SK-N-SH treated with all-trans-retinoic acid at 6 μM for 48 hours (cell line): ENCODE results near the gene MIAT.

Experiments
- ATAC-seq: fragments of 200-7000 bp; cut with Tn5 transposase; 3 replicates; pipeline ENCODE4 v1.9.1; 2020; ENCODE audit warnings: mild to moderate bottlenecking, moderate library complexity
- ARNTL ChIP-seq: fragments of 450-650 bp; formaldehyde crosslinking; IDR thresholded peaks from 2 replicates; pipeline ENCODE4 v1.5.0; 2020; ENCODE audit warnings: low read depth, mild to moderate bottlenecking, moderate library complexity, borderline replicate concordance
- BACH2 ChIP-seq: fragments of 250-450 bp; sonication (Bioruptor Pico); IDR thresholded peaks from 2 replicates; pipeline ENCODE4 v1.9.0; 2021; ENCODE audit warnings: mild to moderate bottlenecking, borderline replicate concordance
- CSDC2 ChIP-seq: fragments of 250-450 bp; sonication (Bioruptor Pico); IDR thresholded peaks from 2 replicates; pipeline ENCODE4 v1.5.0; 2020; ENCODE audit warnings: mild to moderate bottlenecking, moderate library complexity
- OSR1 ChIP-seq: fragments of 250-450 bp; sonication (Bioruptor Pico); IDR thresholded peaks from 2 replicates; pipeline ENCODE4 v1.8.0; 2022; ENCODE audit warnings: moderate library complexity, mild to moderate bottlenecking, inconsistent platforms
- RARB ChIP-seq: fragments of 250-450 bp; sonication (Bioruptor Pico); IDR thresholded peaks from 2 replicates; pipeline ENCODE4 v1.8.0; 2021; ENCODE audit warnings: mild to moderate bottlenecking, moderate library complexity
- TCF4 ChIP-seq: fragments of 250-450 bp; sonication (Bioruptor Pico); IDR thresholded peaks from 2 replicates; pipeline ENCODE4 v1.8.0; 2021; ENCODE audit warnings: mild to moderate bottlenecking, moderate library complexity, borderline replicate concordance
- TOX ChIP-seq: fragments of 250-450 bp; sonication (Bioruptor Pico); IDR thresholded peaks from 2 replicates; pipeline ENCODE4 v1.8.0; 2021; ENCODE audit warnings: mild to moderate bottlenecking, moderate library complexity, borderline replicate concordance
- ZC3H10 ChIP-seq: fragments of 250-450 bp; sonication (Bioruptor Pico); IDR thresholded peaks from 2 replicates; pipeline ENCODE4 v1.5.1; 2021; ENCODE audit warnings: mild to moderate bottlenecking, moderate library complexity
- ZFP3 ChIP-seq: fragments of 250-450 bp; sonication (Bioruptor Pico); IDR thresholded peaks from 2 replicates; pipeline ENCODE4 v1.5.0; 2020; ENCODE audit warnings: mild to moderate bottlenecking, moderate library complexity
- ZFP30 ChIP-seq: fragments of 450-650 bp; formaldehyde crosslinking; IDR thresholded peaks from 2 replicates; pipeline ENCODE4 v1.5.0; 2022; ENCODE audit warnings: mild to moderate bottlenecking, moderate library complexity
- ZNF565 ChIP-seq: fragments of 450-650 bp; formaldehyde crosslinking; conservative IDR thresholded peaks from 2 replicates; pipeline ENCODE4 v1.5.0; 2020; ENCODE audit warnings: low read depth, mild to moderate bottlenecking, moderate library complexity
- ZNF70 ChIP-seq: fragments of 450-650 bp; formaldehyde crosslinking; IDR thresholded peaks from 2 replicates; pipeline ENCODE4 v1.5.0; 2020; ENCODE audit warnings: mild to moderate bottlenecking, moderate library complexity
- TF ChIP-seq, protein P1 (sequence below): fragments of 250-450 bp; sonication (Bioruptor Pico); IDR thresholded peaks from 2 replicates; pipeline ENCODE4 v1.8.0; 2021; ENCODE audit warnings: low read depth, mild to moderate bottlenecking, moderate library complexity, borderline replicate concordance
- TF ChIP-seq, protein P2 (sequence below): fragments of 250-450 bp; sonication (Bioruptor Pico); IDR thresholded peaks from 2 replicates; pipeline ENCODE4 v1.5.1; 2020; ENCODE audit warnings: low read depth, mild to moderate bottlenecking, moderate library complexity
- TF ChIP-seq, protein P3 (sequence below): fragments of 250-450 bp; sonication (Bioruptor Pico); IDR thresholded peaks from 2 replicates; pipeline ENCODE4 v1.8.0; 2020; ENCODE audit warnings: mild to moderate bottlenecking, moderate library complexity, borderline replicate concordance
- TF ChIP-seq, protein P4 (sequence below): fragments of 250-450 bp; sonication (Bioruptor Pico); IDR thresholded peaks from 2 replicates; pipeline ENCODE4 v1.5.0; 2020; ENCODE audit warnings: mild to moderate bottlenecking, moderate library complexity
- TF ChIP-seq, protein P5 (sequence below): fragments of 250-450 bp; sonication (Bioruptor Pico); IDR thresholded peaks from 2 replicates; pipeline ENCODE4 v1.5.1; 2021; ENCODE audit warnings: mild to moderate bottlenecking, moderate library complexity

MIAT gene

DNA sequence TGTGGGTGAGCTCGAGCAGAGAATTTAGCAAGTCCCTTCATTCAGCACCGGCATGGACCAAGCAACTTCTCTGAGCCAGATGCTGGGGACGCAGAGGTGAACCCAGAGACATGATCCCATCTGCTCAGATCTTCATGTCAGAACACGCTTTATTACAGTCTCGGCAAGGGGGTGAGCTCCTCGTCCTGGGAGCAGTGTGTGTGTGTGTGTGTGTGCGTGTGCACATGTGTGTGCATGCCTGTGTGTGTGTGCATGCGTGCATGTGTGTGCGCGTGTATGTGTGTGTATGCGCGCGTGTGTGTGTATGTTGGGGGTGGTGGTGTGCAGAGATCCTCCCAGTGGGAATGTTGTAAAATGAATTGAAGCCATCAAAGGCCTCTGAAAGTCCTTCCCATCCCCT, 9.8 kb downstream of the MIAT start:
- TF ChIP-seq ZFP3 (CRISPR knock-in tag) (no peak), OSR1 (CRISPR knock-in tag) (no peak), TOX (CRISPR knock-in tag) (no peak), ARNTL (CRISPR knock-in tag) (no peak), ZNF70 (CRISPR knock-in tag) (no peak), ZC3H10 (CRISPR knock-in tag) (no peak), TCF4 (CRISPR knock-in tag) (no peak), RARB (CRISPR knock-in tag) (no peak), CSDC2 (CRISPR knock-in tag) (no peak)
- TF ChIP-seq, protein P1, sequence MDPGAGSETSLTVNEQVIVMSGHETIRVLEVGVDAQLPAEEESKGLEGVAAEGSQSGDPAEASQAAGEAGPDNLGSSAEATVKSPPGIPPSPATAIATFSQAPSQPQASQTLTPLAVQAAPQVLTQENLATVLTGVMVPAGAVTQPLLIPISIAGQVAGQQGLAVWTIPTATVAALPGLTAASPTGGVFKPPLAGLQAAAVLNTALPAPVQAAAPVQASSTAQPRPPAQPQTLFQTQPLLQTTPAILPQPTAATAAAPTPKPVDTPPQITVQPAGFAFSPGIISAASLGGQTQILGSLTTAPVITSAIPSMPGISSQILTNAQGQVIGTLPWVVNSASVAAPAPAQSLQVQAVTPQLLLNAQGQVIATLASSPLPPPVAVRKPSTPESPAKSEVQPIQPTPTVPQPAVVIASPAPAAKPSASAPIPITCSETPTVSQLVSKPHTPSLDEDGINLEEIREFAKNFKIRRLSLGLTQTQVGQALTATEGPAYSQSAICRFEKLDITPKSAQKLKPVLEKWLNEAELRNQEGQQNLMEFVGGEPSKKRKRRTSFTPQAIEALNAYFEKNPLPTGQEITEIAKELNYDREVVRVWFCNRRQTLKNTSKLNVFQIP (CRISPR knock-in tag): no peak
- TF ChIP-seq, protein P2, sequence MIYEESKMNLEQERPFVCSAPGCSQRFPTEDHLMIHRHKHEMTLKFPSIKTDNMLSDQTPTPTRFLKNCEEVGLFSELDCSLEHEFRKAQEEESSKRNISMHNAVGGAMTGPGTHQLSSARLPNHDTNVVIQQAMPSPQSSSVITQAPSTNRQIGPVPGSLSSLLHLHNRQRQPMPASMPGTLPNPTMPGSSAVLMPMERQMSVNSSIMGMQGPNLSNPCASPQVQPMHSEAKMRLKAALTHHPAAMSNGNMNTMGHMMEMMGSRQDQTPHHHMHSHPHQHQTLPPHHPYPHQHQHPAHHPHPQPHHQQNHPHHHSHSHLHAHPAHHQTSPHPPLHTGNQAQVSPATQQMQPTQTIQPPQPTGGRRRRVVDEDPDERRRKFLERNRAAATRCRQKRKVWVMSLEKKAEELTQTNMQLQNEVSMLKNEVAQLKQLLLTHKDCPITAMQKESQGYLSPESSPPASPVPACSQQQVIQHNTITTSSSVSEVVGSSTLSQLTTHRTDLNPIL (CRISPR knock-in tag): no peak
- TF ChIP-seq, protein P3, sequence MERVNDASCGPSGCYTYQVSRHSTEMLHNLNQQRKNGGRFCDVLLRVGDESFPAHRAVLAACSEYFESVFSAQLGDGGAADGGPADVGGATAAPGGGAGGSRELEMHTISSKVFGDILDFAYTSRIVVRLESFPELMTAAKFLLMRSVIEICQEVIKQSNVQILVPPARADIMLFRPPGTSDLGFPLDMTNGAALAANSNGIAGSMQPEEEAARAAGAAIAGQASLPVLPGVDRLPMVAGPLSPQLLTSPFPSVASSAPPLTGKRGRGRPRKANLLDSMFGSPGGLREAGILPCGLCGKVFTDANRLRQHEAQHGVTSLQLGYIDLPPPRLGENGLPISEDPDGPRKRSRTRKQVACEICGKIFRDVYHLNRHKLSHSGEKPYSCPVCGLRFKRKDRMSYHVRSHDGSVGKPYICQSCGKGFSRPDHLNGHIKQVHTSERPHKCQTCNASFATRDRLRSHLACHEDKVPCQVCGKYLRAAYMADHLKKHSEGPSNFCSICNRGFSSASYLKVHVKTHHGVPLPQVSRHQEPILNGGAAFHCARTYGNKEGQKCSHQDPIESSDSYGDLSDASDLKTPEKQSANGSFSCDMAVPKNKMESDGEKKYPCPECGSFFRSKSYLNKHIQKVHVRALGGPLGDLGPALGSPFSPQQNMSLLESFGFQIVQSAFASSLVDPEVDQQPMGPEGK (CRISPR knock-in tag): no peak
- TF ChIP-seq, protein P4, sequence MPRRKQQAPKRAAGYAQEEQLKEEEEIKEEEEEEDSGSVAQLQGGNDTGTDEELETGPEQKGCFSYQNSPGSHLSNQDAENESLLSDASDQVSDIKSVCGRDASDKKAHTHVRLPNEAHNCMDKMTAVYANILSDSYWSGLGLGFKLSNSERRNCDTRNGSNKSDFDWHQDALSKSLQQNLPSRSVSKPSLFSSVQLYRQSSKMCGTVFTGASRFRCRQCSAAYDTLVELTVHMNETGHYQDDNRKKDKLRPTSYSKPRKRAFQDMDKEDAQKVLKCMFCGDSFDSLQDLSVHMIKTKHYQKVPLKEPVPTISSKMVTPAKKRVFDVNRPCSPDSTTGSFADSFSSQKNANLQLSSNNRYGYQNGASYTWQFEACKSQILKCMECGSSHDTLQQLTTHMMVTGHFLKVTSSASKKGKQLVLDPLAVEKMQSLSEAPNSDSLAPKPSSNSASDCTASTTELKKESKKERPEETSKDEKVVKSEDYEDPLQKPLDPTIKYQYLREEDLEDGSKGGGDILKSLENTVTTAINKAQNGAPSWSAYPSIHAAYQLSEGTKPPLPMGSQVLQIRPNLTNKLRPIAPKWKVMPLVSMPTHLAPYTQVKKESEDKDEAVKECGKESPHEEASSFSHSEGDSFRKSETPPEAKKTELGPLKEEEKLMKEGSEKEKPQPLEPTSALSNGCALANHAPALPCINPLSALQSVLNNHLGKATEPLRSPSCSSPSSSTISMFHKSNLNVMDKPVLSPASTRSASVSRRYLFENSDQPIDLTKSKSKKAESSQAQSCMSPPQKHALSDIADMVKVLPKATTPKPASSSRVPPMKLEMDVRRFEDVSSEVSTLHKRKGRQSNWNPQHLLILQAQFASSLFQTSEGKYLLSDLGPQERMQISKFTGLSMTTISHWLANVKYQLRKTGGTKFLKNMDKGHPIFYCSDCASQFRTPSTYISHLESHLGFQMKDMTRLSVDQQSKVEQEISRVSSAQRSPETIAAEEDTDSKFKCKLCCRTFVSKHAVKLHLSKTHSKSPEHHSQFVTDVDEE (CRISPR knock-in tag): no peak
- TF ChIP-seq, protein P5, sequence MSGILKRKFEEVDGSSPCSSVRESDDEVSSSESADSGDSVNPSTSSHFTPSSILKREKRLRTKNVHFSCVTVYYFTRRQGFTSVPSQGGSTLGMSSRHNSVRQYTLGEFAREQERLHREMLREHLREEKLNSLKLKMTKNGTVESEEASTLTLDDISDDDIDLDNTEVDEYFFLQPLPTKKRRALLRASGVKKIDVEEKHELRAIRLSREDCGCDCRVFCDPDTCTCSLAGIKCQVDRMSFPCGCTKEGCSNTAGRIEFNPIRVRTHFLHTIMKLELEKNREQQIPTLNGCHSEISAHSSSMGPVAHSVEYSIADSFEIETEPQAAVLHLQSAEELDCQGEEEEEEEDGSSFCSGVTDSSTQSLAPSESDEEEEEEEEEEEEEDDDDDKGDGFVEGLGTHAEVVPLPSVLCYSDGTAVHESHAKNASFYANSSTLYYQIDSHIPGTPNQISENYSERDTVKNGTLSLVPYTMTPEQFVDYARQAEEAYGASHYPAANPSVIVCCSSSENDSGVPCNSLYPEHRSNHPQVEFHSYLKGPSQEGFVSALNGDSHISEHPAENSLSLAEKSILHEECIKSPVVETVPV: no peak
- TF ChIP-seq, all 23 proteins: peak for 0
- ATAC-seq: no peak

DNA sequence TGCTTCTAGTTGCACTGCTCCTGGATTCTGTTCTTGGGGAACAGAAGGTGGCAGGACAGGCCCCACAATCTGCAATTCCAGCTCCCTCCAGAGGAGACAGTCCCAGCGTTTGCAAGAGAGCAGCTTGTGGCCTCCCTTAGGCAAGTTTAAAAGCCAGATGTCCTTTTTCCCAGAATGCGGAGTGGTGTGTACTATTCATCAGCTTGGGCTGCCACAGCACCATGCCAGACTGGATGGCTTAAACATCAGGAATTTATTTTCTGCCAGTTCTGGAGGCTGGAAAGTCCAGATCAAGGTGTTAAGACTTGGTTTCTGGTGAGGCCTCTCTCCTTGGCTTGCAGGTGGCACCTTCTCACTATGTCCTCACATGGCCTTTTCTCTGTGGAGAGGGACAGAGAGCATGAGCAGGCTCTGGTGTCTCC, 11.7 kb downstream of the MIAT start:
- no peak for TF ChIP-seq ZNF565
- peak; percentile 68; the same call in 1 of the 2 replicates for TF ChIP-seq TCF4 (CRISPR knock-in tag)
- TF ChIP-seq ARNTL (CRISPR knock-in tag): no peak
- ATAC-seq: peak; percentile 35

DNA sequence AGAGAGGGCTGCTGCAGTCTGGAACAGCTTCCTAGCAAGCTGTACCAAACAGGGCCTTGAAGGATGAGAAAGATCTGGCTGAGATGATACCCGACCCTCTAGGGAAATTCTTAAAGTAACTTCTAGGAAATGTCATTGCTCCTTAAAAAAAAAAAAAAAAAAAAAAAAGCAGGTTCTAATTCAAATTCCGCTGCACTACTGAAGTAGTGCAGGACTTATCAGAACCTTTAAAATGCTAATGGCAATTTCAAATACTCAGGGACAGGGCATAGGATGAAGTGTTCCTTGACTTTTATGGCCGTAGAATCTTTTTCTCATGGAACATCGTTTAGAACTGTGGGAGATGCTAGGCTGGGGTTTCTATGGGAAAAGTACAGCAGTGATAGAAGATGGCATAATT, 13.1 kb downstream of the MIAT start:
- TF ChIP-seq ZC3H10 (CRISPR knock-in tag): no peak
- no peak for ATAC-seq

DNA sequence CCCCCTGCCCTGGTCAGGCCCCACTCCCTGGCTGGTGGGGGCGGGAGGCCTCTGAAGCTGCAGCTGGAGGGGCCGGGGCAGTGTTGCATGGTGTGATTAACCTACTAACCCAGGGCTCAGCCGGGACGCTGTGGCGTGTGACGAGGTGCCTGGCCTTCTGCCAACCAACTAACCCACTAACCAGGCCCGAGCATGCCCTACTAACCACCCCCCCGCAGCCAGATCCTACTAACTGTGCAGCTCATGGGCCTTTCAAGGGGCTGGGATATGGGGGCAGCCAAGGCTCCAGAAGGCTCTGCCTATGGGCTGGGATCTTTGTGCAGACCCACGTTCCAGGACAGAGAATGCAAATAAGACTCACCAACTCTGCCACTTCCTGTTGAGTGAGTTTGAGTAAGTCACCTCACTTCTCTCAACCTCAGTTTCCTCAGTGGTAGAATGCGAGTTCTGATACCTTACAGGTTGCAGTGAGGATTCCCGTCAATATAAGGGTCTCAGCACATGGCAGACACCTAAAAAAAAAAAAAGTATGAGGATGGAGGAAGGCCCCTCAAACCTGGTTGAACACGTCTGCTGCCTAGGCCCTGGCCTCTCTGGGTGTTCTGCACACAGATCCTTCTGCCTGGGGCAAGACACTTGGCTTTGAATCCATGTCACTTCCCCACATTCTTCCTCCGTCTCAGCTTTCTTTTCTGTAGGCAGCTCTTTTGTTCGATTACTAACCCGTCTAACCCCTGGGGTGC, 14.1 kb downstream of the MIAT start:
- ATAC-seq: no peak
- TF ChIP-seq, protein P4 (CRISPR knock-in tag): no peak
- TF ChIP-seq ARNTL (CRISPR knock-in tag) (no peak), BACH2 (CRISPR knock-in tag) (no peak), ZC3H10 (CRISPR knock-in tag) (no peak), ZFP30 (no peak), OSR1 (CRISPR knock-in tag) (no peak)
- TF ChIP-seq, all 23 proteins: peak for 0
